ENCODE results near the gene TMTC1. TPM values are rescaled to one million over a fixed set of nuclear protein-coding genes. Genes with fewer than 3 reads are reported as not detected.
A peak's percentile ranks its signal among the peaks of the same experiment; 100 is the strongest.

The TMTC1 gene
- total RNA-seq, 4 donors from 2014 or later, result 16.6 to 47.8 (median 25.6) TPM

- DNase-seq, result no peak
- WGBS, 2 donors, result 82 to 86% methylated on average over 7 of the region's 7 CpGs
- Histone ChIP-seq H3K4me1 (no peaks in the 10 kb centered on the region), H3K27ac (peak overlapping the region in 1 of 3 donors; percentile 41), H3K36me3 (no peaks in the 10 kb centered on the region), H3K27me3 (no peaks in the 10 kb centered on the region), H3K4me3 (replicated peaks in 1 of 3) (no peak overlapping the region), H3K9me3 (no peaks in the 10 kb centered on the region)
- intact Hi-C loops (cut with DNase I), result no loop called here
- no peak for TF ChIP-seq CTCF (IDR thresholded peaks at IDR 0.05)
- TF ChIP-seq POLR2A (IDR thresholded peaks at IDR 0.05), result no peak
These were observed 42.1 kb downstream of the TMTC1 start for GRCh38 chr12:29741342-29742241.

GRCh38 chr12:29739279-29739991, 44.3 kb downstream of the TMTC1 start:
- WGBS, 2 donors, result 87 to 93% methylated on average over 10 of the region's 10 CpGs
- no peak overlapping the region for H3K27ac ChIP-seq

GRCh38 chr12:29738365-29738764, 45.4 kb downstream of the TMTC1 start:
- no peaks in the 10 kb centered on the region for H3K36me3 ChIP-seq
- H3K4me1 ChIP-seq, result no peaks in the 10 kb centered on the region
- no peak overlapping the region for H3K4me3 ChIP-seq (replicated peaks in 1 of 3)
- no peak for DNase-seq
- H3K27ac ChIP-seq, result no peak overlapping the region
- no peaks in the 10 kb centered on the region for H3K27me3 ChIP-seq
- intact Hi-C loops (cut with DNase I), result no loop called here
- 75 to 90% methylated on average over 3 of the region's 3 CpGs for WGBS, 2 donors
- TF ChIP-seq POLR2A (IDR thresholded peaks at IDR 0.05), result no peak
- no peak for TF ChIP-seq CTCF (IDR thresholded peaks at IDR 0.05)
- H3K9me3 ChIP-seq, result no peaks in the 10 kb centered on the region

More at GRCh38 chr12:29739279-29739991, 44.3 kb downstream of the TMTC1 start:
- no peak for DNase-seq
- Histone ChIP-seq H3K27me3 (no peaks in the 10 kb centered on the region), H3K4me1 (no peaks in the 10 kb centered on the region), H3K9me3 (no peaks in the 10 kb centered on the region), H3K36me3 (no peaks in the 10 kb centered on the region), H3K4me3 (replicated peaks in 1 of 3) (no peak overlapping the region)
- intact Hi-C loops (cut with DNase I), result no loop called here
- TF ChIP-seq CTCF (IDR thresholded peaks at IDR 0.05) (no peak), POLR2A (IDR thresholded peaks at IDR 0.05) (no peak)

- Histone ChIP-seq H3K9me3 (no peaks in the 10 kb centered on the region), H3K4me1 (no peaks in the 10 kb centered on the region), H3K36me3 (no peaks in the 10 kb centered on the region), H3K4me3 (replicated peaks in 1 of 3) (no peak overlapping the region), H3K27me3 (no peaks in the 10 kb centered on the region), H3K27ac (no peak overlapping the region)
- 74 to 85% methylated on average over 4 of the region's 4 CpGs for WGBS, 2 donors
- DNase-seq, result no peak
- no peak for TF ChIP-seq POLR2A (IDR thresholded peaks at IDR 0.05)
- intact Hi-C loops (cut with DNase I), result no loop called here
These were observed 46.1 kb downstream of the TMTC1 start for GRCh38 chr12:29737644-29738043.

- TF ChIP-seq CTCF (IDR thresholded peaks at IDR 0.05) (no peak), POLR2A (IDR thresholded peaks at IDR 0.05) (no peak)
- no peak overlapping the region for H3K4me3 ChIP-seq (replicated peaks in 1 of 3)
- H3K9me3 ChIP-seq, result no peaks in the 10 kb centered on the region
- no peaks in the 10 kb centered on the region for H3K4me1 ChIP-seq
- DNase-seq, result no peak
- 77% methylated on average over 7 of the region's 7 CpGs for WGBS, 2 donors
- H3K36me3 ChIP-seq, result no peaks in the 10 kb centered on the region
- no peaks in the 10 kb centered on the region for H3K27me3 ChIP-seq
- no peak overlapping the region for H3K27ac ChIP-seq
- intact Hi-C loops (cut with DNase I), result no loop called here
These were observed 48.1 kb downstream of the TMTC1 start for GRCh38 chr12:29735604-29736003.
